Measurements from ENCODE around the gene TAF11L10.
"Not testable (repeated sequence)": the region's sequence is repeated elsewhere in the genome, so short reads cannot be mapped to it uniquely, and the experiment has no call there.

Gene TAF11L10

DNA sequence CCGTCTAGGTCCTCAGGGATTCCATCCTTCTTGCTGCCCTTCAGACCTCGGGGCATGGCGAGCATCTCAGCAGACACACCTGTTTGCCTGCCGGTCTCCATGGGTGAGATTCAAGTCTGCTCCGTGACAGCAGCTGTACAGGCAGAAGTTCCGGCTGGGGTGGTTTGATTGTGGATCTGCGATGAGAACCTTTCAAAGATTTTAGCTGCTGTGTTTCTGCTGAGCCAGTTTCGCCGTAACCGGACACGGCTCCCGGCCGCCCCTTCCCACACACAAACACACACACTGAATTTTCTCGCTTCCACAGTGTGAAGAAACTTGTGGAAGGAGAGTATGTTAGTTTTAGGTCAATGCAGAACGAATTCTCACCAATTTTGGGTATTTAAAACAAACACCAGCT, at the start of gene TAF11L10:
TAF11L10 (minus strand) TSS at position 101 of the 400 bp plus-strand sequence.
- not testable (repeated sequence) for DNase-seq (ENCODE audit: extremely low read depth in 1 of 2, low read depth in 1 of 2)

DNA sequence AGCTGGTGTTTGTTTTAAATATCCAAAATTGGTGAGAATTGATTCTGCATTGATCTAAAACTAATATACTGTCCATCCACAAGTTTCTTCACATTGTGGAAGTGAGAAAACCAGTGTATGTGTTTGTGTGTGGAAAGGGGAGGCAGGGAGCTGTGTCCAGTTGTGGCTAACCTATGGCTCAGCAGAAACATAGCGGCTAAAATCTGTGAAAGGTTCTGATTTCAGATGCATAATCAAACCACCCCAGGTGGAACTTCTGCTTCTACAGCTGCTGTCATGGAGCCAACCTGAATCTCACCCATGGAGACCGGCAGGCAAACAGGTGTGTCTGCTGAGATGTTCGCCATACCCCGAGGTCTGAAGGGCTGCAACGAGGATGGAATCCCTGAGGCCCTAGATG, 36.5 kb upstream of the TAF11L10 start, which contains the start of gene TAF11L14:
TAF11L14 (plus strand) TSS at position 301 of the 400 bp plus-strand sequence.
- no peak for DNase-seq (ENCODE audit: extremely low read depth in 1 of 2, low read depth in 1 of 2)

DNA sequence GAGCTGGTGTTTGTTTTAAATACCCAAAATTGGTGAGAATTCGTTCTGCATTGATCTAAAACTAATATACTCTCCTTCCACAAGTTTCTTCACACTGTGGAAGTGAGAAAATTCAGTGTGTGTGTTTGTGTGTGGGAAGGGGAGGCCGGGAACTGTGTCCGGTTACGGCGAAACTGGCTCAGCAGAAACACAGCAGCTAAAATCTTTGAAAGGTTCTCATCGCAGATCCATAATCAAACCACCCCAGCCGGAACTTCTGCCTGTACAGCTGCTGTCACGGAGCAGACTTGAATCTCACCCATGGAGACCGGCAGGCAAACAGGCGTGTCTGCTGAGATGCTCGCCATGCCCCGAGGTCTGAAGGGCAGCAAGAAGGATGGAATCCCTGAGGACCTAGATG, 34.2 kb upstream of the TAF11L10 start, which contains the start of gene TAF11L13:
TAF11L13 (plus strand) TSS at position 301 of the 400 bp plus-strand sequence.
- not testable (repeated sequence) for DNase-seq (ENCODE audit: extremely low read depth in 1 of 2, low read depth in 1 of 2)

DNA sequence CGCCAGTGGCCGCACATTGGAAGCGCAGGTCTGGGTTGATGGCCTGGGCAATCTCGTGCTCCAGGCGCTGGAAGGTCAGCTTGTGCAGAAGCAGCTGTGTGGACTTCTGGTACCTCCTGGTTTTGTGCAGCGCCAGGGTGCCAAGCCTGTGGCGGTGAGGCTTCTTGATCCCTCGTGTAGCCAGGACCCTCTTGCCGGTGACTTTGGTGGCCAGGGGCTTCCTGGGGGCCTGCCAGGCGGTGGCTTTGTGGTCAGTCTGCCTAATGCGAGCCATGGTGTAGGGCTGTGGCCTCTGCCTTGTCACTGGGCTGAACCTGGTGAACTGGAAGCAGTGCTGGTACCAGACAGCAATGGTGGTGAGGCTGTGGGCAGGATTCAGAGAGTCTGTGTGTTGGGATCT, 28.1 kb upstream of the TAF11L10 start:
- no peak for DNase-seq (ENCODE audit: extremely low read depth in 1 of 2, low read depth in 1 of 2)

DNA sequence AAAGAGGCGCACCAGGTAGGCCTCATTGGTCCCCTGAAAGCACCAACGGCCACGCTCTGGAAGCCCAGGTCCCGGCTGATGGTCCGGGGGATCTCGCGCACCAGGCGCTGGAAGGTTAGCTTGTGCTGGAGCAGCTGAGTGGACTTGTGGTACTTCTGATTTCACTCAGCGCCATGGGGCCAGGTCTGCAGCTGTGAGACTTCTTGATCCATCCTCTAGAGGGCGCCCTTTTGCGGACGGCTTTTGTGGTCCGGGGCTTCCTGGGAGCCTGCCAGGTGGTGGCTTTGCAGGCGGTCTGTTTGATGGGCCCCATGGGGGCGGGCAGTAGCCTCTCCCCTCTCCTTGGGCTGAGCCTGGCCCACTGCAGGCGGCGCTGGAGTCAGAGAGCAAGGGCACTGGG, 23.0 kb upstream of the TAF11L10 start:
- no peak for DNase-seq (ENCODE audit: extremely low read depth in 1 of 2, low read depth in 1 of 2)

DNA sequence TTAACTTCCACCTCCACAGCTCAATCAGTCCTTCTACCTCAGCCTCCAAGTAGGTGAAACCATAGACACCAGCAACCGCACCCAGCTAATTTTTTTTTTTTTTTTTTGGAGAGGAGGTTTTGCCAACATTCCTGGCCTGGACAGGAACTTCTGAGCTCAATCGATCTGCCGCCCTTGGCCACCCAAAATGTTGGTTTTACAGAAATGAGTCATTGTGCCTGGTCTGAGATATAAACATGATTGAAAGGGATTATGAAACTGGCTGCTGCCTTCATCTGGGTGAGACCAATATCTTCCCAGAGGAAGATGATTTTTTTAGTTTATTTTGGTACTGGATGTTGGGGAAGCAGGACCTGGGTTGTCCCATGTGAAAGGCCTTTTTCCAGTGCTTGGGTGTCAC, 21.7 kb upstream of the TAF11L10 start:
- no peak for DNase-seq (ENCODE audit: extremely low read depth in 1 of 2, low read depth in 1 of 2)

DNA sequence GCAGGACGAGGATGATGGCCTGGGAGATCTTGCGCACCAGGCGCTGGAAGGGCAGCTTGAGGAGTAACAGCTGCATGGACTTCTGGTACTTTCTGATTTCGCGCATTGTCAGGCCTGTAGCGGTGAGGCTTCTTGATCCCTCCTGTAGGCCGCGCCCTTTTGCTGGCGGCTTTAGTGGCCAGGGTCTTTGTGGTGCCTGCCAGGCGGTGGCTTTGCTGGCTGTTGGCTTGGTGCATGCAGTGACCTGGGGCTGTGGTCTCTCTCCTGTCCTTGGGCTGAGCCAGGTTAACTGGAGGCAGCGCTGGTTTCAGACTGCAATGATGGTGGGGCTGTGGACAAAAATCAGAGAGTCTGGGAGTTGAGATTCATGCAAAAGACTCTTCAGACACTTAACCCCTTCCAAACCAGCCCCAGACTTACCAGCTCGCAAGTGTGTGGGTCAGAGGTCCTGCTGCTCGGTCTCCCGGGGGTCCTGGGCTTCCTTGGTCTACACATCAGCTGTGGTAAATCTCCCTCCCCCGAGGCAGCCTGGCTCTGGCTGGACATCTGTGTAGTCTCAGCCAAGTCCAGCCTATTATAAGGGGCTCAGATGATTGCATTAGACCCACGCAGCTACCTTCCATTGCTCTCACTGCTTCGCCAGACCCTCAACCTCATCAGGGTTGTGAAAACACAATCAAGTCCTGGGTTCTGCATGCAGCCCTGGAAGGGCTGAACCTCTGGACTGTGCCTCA, 17.4 kb upstream of the TAF11L10 start:
- DNase-seq (ENCODE audit: extremely low read depth in 1 of 2, low read depth in 1 of 2), result no peak

DNA sequence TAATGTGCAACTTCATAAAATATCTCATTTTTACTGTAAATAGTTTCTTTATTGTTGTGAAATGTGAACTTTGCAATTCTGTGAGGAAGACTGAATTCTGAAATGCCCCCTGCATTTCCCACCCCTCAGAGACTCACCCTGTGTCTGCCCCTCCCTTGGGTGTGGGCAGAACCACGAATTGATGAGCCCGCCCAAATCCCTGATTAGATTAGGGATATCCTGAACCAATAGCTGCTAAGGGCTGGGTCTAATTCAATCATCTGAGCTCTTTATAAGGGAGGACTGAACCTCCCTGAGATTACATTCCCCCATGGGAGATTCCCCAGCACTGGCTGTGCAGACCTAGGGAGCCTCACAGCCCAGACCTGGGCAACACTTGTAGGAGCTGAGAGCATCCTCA, 12.5 kb upstream of the TAF11L10 start, which contains the start of gene TAF11L12:
TAF11L12 (plus strand) TSS at position 301 of the 400 bp plus-strand sequence.
- DNase-seq (ENCODE audit: extremely low read depth in 1 of 2, low read depth in 1 of 2), result not testable (repeated sequence)

DNA sequence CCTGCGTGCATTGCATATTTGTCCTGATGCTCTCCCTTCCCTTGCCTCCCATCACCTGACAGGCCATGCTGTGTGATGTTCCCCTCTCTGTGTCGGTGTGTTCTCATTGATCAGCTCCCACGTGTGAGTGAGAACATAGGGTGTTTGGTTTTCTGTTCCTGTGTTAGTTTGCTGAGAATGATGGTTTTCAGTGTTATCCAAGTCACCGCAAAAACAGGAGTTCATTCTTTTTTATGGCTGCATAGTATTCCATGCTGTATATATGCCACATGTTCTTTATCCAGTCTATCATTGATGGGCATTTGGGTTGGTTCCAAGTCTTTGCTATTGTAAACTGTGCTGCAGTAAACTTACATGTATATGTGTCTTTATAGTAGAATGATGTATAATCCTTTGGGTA, 9.8 kb upstream of the TAF11L10 start:
- not testable (repeated sequence) for DNase-seq (ENCODE audit: extremely low read depth in 1 of 2, low read depth in 1 of 2)

DNA sequence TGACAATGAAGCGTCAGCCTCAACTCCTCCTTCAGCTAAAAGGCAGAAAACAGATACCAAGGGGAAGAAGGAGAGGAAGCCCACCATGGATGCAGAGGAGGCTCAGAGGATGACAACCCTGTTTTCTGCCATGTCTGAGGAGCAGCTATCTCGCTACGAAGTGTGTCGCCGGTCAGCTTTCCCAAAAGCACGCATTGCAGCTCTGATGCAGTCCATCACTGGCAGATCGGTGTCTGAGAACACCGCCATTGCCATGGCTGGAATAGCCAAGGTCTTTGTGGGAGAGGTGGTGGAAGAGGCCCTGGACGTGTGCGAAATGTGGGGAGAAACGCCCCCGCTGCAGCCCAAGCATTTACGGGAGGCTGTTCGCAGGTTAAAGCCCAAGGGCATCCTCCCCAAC, 7.3 kb upstream of the TAF11L10 start:
- DNase-seq (ENCODE audit: extremely low read depth in 1 of 2, low read depth in 1 of 2), result no peak

DNA sequence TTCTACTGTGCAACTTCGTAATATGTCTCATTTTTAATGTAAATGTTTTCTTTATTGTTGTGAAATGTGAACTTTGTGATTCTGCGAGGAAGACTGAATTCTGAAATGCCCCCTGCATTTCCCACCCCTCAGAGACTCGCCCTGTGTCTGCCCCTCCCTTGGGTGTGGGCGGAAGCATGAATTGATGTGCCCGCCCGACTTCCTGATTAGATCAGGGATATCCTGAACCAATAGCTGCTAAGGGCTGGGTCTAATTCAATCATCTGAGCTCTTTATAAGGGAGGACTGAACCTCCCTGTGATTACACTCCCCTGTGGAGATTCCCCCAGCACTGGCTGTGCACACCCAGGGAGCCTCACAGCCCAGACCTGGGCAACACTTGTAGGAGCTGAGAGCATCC, 6.3 kb upstream of the TAF11L10 start, which contains the start of gene TAF11L11:
TAF11L11 (plus strand) TSS at position 304 of the 400 bp plus-strand sequence.
- DNase-seq (ENCODE audit: extremely low read depth in 1 of 2, low read depth in 1 of 2), result not testable (repeated sequence)

DNA sequence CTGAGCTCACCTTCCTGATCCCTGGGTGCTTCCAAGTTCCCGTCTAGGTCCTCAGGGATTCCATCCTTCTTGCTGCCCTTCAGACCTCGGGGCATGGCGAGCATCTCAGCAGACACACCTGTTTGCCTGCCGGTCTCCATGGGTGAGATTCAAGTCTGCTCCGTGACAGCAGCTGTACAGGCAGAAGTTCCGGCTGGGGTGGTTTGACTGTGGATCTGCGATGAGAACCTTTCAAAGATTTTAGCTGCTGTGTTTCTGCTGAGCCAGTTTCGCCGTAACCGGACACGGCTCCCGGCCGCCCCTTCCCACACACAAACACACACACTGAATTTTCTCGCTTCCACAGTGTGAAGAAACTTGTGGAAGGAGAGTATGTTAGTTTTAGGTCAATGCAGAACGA, 3.4 kb downstream of the TAF11L10 start, which contains the start of gene TAF11L9:
TAF11L9 (minus strand) TSS at position 140 of the 400 bp plus-strand sequence.
- DNase-seq (ENCODE audit: extremely low read depth in 1 of 2, low read depth in 1 of 2), result not testable (repeated sequence)

DNA sequence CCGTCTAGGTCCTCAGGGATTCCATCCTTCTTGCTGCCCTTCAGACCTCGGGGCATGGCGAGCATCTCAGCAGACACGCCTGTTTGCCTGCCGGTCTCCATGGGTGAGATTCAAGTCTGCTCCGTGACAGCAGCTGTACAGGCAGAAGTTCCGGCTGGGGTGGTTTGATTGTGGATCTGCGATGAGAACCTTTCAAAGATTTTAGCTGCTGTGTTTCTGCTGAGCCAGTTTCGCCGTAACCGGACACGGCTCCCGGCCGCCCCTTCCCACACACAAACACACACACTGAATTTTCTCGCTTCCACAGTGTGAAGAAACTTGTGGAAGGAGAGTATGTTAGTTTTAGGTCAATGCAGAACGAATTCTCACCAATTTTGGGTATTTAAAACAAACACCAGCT, 6.8 kb downstream of the TAF11L10 start, which contains the start of gene TAF11L8:
TAF11L8 (minus strand) TSS at position 101 of the 400 bp plus-strand sequence.
- not testable (repeated sequence) for DNase-seq (ENCODE audit: extremely low read depth in 1 of 2, low read depth in 1 of 2)

DNA sequence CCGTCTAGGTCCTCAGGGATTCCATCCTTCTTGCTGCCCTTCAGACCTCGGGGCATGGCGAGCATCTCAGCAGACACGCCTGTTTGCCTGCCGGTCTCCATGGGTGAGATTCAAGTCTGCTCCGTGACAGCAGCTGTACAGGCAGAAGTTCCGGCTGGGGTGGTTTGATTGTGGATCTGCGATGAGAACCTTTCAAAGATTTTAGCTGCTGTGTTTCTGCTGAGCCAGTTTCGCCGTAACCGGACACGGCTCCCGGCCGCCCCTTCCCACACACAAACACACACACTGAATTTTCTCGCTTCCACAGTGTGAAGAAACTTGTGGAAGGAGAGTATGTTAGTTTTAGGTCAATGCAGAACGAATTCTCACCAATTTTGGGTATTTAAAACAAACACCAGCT, 12.0 kb downstream of the TAF11L10 start, which contains the start of gene TAF11L7:
TAF11L7 (minus strand) TSS at position 101 of the 400 bp plus-strand sequence.
- DNase-seq (ENCODE audit: extremely low read depth in 1 of 2, low read depth in 1 of 2), result not testable (repeated sequence)

Measured in stimulated activated CD8-positive, alpha-beta memory T cell treated with anti-CD3 and anti-CD28 coated beads, Interleukin-7, amount 100 ng/mL, for 48 hours (primary cell).